Right atrium auricular region (tissue), 2 donors: ENCODE results near the gene CDYL. TPM values are rescaled to one million over a fixed set of nuclear protein-coding genes. Genes with fewer than 3 reads are reported as not detected.
A peak's percentile ranks its signal among the peaks of the same experiment; 100 is the strongest.

Experiments used
- DNase-seq: peaks from one replicate; pipeline ENCODE4 v3.0.0-alpha.2; 2019; ENCODE audit warnings: low spot score
- H3K27ac ChIP-seq, 2 donors: fragments of 200-600 bp; sonication (generic); 1 replicate in 1 of 2; 2 replicates in 1 of 2; pipeline ENCODE4 v1.5.1; 2016 to 2019
- H3K27me3 ChIP-seq, 2 donors: fragments of 200-600 bp; sonication (generic); one replicate each; pipeline versions ENCODE4 v1.5.1 to v1.6.0; 2017 to 2019
- H3K36me3 ChIP-seq: fragments of 200-600 bp; sonication (generic); one replicate; pipeline ENCODE4 v1.5.1; 2016
- H3K4me1 ChIP-seq, 2 donors: fragments of 200-600 bp; sonication (generic); one replicate each; pipeline versions ENCODE4 v1.5.1 to v1.6.0; 2017 to 2019
- H3K4me3 ChIP-seq, 2 donors: fragments of 200-600 bp; sonication (generic); 1 replicate in 1 of 2; 2 replicates in 1 of 2; pipeline ENCODE4 v1.5.1; 2017 to 2019; ENCODE audit warnings: mild to moderate bottlenecking in 1 of 2, moderate library complexity in 1 of 2
- H3K9me3 ChIP-seq, 2 donors: fragments of 200-600 bp; sonication (generic); one replicate each; pipeline ENCODE4 v1.5.1; 2019
- CTCF ChIP-seq, 2 donors: fragments of 200-600 bp; sonication (generic); IDR thresholded peaks; one replicate each; pipeline ENCODE4 v1.5.1; 2019; ENCODE audit warnings: antibody characterized with exemption in 2 of 2
- total RNA-seq, 2 donors: library from RNA; depleted of rRNA; stranded (reverse); fragments of >200 nt; gene quantifications; one replicate each; pipeline ENCODE4 v1.1.0, GENCODE V29; 2016

The CDYL gene
- total RNA-seq, 2 donors from 2014 or later, result 23.7 to 28.9 TPM

GRCh38 chr6:4805553-4806336, 29.5 kb downstream of the CDYL start:
- no peak for DNase-seq
- Histone ChIP-seq H3K36me3 (no peaks in the 10 kb centered on the region), H3K4me1 (peaks cover 0 to 41% of the 10 kb centered on the region in 2 donors), H3K27ac (no peak overlapping the region), H3K4me3 (no peak overlapping the region), H3K27me3 (no peaks in the 10 kb centered on the region), H3K9me3 (peaks cover 0 to 6% of the 10 kb centered on the region in 2 donors)
- peak; percentile 48 to 73 for TF ChIP-seq CTCF (IDR thresholded peaks at IDR 0.05)

GRCh38 chr6:4806337-4806725, 30.1 kb downstream of the CDYL start:
- Histone ChIP-seq H3K36me3 (no peaks in the 10 kb centered on the region), H3K27ac (no peak overlapping the region), H3K27me3 (no peaks in the 10 kb centered on the region), H3K4me1 (peaks cover 0 to 43% of the 10 kb centered on the region in 2 donors), H3K9me3 (peaks cover 0 to under 1% of the 10 kb centered on the region in 2 donors), H3K4me3 (no peak overlapping the region)
- DNase-seq, result no peak
- peak in 1 of 2 donors; percentile 7 for TF ChIP-seq CTCF (IDR thresholded peaks at IDR 0.05)

GRCh38 chr6:4806791-4807190, 30.6 kb downstream of the CDYL start:
- H3K36me3 ChIP-seq, result no peaks in the 10 kb centered on the region
- no peaks in the 10 kb centered on the region for H3K9me3 ChIP-seq
- no peak overlapping the region for H3K4me3 ChIP-seq
- DNase-seq, result no peak
- no peak for TF ChIP-seq CTCF (IDR thresholded peaks at IDR 0.05)
- no peak overlapping the region for H3K27ac ChIP-seq
- no peaks in the 10 kb centered on the region for H3K27me3 ChIP-seq
- peaks cover 0 to 45% of the 10 kb centered on the region in 2 donors for H3K4me1 ChIP-seq

GRCh38 chr6:4808396-4808795, 32.2 kb downstream of the CDYL start:
- Histone ChIP-seq H3K27ac (no peak overlapping the region), H3K4me1 (peaks cover 0 to 34% of the 10 kb centered on the region in 2 donors), H3K4me3 (no peak overlapping the region), H3K9me3 (no peaks in the 10 kb centered on the region), H3K27me3 (no peaks in the 10 kb centered on the region), H3K36me3 (no peaks in the 10 kb centered on the region)
- no peak for DNase-seq
- no peak for TF ChIP-seq CTCF (IDR thresholded peaks at IDR 0.05)

GRCh38 chr6:4809999-4810918, 34.1 kb downstream of the CDYL start:
- no peak for DNase-seq
- no peak for TF ChIP-seq CTCF (IDR thresholded peaks at IDR 0.05)
- Histone ChIP-seq H3K27me3 (no peaks in the 10 kb centered on the region), H3K9me3 (no peaks in the 10 kb centered on the region), H3K36me3 (no peaks in the 10 kb centered on the region), H3K4me3 (no peak overlapping the region), H3K4me1 (peaks cover 0 to 24% of the 10 kb centered on the region in 2 donors), H3K27ac (no peak overlapping the region)
